Right renal pelvis (tissue), 4 donors: ENCODE measurements around the gene OLFML1. TPM values are rescaled to one million over a fixed set of nuclear protein-coding genes. Genes with fewer than 3 reads are reported as not detected.

Experiments used
- DNase-seq, 4 donors: peaks; one replicate each; pipeline ENCODE4 v3.0.0-alpha.2; 2013; ENCODE audit warnings: low read depth in 4 of 4, low spot score in 3 of 4, missing footprints in 1 of 4
- polyA plus RNA-seq, 4 donors: library from polyadenylated mRNA; unstranded; fragments of 120-200 nt; gene quantifications; one replicate each; pipeline ENCODE4 v1.2.1, GENCODE V29; 2013; ENCODE audit not compliant: insufficient read length in 4 of 4

OLFML1 gene
- polyA plus RNA-seq, 4 donors: 35.4 to 45.5 (median 42.7) TPM

- no peak for DNase-seq
These were observed 11.6 kb upstream of the OLFML1 start for GRCh38 chr11:7473717-7474116.

DNA sequence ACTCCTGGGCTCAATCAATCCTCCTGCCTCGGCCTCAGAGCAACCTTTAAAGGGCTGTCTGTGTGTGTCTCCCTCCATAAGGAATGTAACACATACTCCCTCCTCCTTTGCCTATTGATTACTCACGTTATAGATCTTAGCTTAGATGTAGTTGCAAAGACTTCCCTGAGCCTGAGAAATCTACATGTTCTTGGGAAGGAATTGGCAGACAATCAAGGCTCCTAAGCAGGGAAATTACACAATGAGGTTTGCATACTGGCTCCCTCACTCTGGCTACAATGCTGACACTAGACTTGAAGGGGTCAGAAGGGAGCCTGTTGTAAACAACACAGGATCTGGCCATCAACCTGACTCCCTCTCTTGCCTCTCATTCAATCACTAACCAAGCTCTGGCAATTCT, 5.2 kb upstream of the OLFML1 start:
- DNase-seq: no peak

GRCh38 chr11:7484131-7484530, 1.2 kb upstream of the OLFML1 start:
- no peak for DNase-seq

- DNase-seq: no peak
These were observed 661 bp upstream of the OLFML1 start for GRCh38 chr11:7484645-7485044.

- DNase-seq: no peak
These were observed 933 bp downstream of the OLFML1 start for GRCh38 chr11:7486098-7486780.

DNA sequence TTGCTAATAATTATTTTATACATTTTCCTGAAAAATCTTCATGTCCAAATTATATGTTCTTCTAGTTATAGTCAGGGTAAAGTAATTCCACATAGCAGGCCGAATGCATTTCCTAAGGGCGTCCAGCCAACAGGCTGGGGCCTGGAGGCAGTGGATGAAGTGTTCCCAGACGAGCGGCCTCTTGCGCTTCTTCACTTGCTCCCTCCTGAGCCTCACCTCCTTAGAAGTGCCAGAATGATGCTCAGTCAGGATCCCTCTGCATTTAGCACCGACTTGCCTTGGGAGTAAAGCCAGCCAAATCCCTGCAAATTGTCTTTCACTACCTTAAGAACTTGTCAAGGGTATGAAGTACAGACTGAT, 1.5 kb downstream of the OLFML1 start:
- DNase-seq: no peak

GRCh38 chr11:7487360-7487759, 2.1 kb downstream of the OLFML1 start:
- no peak for DNase-seq

- DNase-seq: no peak
These were observed 3.4 kb downstream of the OLFML1 start for GRCh38 chr11:7488681-7489080.

DNA sequence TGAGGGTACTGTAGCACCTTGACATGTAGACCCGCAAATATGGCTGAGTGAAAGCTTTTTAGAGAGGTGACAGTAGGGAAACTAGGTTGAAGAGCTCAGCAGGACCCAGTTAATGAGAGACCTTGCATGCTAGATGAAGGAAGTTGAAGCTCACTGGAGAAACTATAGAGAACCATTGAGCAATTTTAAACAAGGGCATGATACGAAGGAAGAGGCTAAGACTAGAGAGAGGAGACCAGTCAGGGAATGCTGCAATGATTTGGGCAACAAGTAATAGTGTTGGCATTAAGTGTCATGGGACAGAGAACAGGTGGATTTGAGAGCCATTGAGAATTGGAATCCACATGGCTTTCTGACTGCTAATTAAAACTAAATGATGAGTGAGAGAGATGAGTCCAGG, 4.1 kb downstream of the OLFML1 start:
- no peak for DNase-seq

GRCh38 chr11:7490054-7490453, 4.7 kb downstream of the OLFML1 start:
- no peak for DNase-seq

DNA sequence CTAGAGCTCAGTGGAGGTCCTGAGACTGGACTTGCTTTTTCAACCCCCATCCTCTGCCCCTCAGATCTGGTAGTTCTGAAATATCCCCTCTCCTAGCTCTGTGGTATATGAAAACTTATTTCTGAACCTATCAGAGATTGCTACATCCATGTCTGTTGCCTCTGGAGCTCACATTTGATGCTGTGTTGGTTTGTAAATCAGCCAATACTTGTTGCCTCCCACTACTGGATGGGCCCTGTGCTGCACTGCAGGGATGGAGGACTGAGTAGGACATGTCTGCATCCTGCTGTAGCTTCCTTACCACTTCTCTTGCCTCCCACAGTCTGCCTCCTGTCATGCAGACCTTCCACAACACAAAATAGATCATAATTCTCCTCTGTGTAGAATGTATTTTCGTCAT, 5.2 kb downstream of the OLFML1 start:
- no peak for DNase-seq

GRCh38 chr11:7492253-7492652, 6.9 kb downstream of the OLFML1 start:
- DNase-seq: no peak

DNA sequence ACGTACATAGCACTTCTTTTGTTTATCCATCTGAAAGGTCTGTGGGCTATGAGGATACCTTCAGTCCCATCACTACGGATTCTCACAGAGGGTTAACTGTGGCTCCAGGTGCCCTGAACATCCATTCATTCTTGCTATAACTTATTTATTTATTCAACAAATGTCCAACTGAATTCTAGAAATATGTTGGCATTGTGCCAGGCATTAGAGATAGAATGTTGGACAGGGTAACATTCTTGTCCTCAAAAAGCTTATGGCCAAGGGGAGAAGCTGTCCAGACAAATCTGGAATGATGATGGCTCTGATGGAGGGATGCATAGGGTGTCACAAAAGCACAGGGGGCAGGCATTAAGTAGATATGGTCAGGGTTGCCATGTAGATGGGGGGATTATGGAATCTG, 8.4 kb downstream of the OLFML1 start:
- no peak for DNase-seq

DNA sequence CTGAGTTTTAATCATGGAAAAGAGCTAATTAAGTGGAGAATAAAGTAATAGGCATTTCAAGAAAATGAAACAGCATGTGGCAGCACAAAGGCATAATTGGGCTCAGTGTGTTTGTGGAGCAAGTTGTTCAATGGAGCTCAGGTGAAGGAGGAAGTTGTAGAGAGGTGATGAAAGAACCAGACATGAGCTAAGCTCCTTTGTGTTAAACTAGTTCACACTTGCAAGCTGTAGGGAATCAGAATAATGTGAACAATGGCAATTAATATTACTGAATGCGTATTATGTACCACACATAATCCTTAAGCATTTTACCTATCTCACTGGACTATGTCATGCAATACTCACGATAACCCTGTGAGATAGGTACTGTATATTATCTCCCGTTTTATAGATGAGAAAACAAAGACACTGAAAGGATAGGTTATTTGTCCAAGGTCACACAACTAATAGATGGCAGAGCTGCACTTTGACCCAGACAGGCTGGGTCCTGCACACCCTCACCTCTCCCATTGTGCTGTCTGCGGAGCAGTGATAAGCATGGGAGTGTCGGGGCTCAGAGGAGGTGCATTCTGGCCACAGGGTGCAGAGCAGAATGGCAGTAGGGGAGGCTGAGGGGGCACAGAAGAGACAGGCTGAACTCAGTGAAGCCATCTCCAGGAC, 8.9 kb downstream of the OLFML1 start:
- no peak for DNase-seq

GRCh38 chr11:7495882-7496551, 10.7 kb downstream of the OLFML1 start:
- DNase-seq: no peak

- no peak for DNase-seq
These were observed 12.9 kb downstream of the OLFML1 start for GRCh38 chr11:7498193-7498592.

DNA sequence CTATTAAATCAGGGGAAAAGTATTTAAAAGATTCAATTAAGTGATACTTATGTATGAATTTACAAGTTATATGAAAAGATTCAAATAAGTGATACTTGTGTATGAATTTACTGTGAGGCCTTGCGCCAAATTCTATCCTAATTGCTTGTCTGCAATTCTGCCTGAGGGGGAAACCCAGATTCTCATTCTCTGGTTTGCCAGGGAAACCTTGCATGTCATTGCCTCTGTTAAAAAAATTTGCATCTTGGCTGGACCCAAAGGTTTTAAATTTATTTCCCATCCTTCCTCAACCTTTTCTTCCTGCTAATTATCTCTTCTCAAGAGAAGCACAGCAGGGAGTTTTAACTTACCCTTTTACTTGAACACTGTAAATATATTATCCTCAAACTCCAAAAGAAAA, 13.8 kb downstream of the OLFML1 start:
- DNase-seq: no peak

GRCh38 chr11:7500251-7500650, 14.9 kb downstream of the OLFML1 start:
- DNase-seq: no peak

GRCh38 chr11:7501251-7501650, 15.9 kb downstream of the OLFML1 start:
- no peak for DNase-seq

- no peak for DNase-seq
These were observed 16.6 kb downstream of the OLFML1 start for GRCh38 chr11:7501894-7502293.

- no peak for DNase-seq
These were observed 20.9 kb downstream of the OLFML1 start for GRCh38 chr11:7506243-7506642.

- DNase-seq: no peak
These were observed 22.8 kb downstream of the OLFML1 start for GRCh38 chr11:7508087-7508486.
